Glomerular visceral epithelial cell (primary cell): Measurements from ENCODE around the gene PPP1R9B.

Experiments used
- DNase-seq: peaks from one replicate; pipeline ENCODE4 v3.0.0-alpha.2; 2016; ENCODE audit errors: extremely low spot score

The PPP1R9B gene, protein sequence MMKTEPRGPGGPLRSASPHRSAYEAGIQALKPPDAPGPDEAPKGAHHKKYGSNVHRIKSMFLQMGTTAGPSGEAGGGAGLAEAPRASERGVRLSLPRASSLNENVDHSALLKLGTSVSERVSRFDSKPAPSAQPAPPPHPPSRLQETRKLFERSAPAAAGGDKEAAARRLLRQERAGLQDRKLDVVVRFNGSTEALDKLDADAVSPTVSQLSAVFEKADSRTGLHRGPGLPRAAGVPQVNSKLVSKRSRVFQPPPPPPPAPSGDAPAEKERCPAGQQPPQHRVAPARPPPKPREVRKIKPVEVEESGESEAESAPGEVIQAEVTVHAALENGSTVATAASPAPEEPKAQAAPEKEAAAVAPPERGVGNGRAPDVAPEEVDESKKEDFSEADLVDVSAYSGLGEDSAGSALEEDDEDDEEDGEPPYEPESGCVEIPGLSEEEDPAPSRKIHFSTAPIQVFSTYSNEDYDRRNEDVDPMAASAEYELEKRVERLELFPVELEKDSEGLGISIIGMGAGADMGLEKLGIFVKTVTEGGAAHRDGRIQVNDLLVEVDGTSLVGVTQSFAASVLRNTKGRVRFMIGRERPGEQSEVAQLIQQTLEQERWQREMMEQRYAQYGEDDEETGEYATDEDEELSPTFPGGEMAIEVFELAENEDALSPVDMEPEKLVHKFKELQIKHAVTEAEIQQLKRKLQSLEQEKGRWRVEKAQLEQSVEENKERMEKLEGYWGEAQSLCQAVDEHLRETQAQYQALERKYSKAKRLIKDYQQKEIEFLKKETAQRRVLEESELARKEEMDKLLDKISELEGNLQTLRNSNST

DNA sequence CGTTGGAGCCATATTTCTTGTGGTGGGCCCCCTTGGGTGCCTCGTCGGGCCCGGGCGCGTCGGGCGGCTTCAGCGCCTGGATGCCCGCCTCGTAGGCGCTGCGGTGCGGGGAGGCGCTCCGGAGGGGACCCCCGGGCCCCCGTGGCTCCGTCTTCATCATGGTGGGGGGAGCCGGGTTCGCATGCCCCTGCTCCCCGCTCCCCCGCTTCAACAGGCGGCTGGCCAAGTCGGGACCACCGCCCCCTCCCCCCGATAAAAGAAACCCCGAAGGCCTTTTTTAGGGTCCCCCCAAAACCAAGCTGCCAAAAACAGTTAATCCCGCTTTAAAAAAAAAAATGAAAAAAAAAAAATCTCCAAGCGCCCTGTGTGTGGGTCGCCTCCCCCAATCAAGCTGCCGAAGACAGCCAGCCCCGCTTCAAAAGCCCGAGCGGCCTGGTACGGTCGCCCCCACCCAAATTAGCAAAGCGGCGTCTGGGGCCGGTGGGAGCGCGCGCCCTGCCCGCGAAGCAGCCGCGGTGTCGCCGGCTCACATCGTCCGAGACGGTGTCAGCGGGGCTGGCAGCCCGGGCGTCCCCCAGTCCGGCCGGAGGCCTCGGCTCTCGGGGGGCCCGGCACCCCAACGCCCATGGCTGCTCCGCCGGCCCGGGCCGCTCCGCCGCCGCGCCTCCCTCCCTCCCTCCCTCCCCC, at the start of gene PPP1R9B:
PPP1R9B (minus strand) TSS at position 324 of the 687 bp plus-strand sequence; CDS start at position 160, 164 bp downstream.
- DNase-seq = no peak

DNA sequence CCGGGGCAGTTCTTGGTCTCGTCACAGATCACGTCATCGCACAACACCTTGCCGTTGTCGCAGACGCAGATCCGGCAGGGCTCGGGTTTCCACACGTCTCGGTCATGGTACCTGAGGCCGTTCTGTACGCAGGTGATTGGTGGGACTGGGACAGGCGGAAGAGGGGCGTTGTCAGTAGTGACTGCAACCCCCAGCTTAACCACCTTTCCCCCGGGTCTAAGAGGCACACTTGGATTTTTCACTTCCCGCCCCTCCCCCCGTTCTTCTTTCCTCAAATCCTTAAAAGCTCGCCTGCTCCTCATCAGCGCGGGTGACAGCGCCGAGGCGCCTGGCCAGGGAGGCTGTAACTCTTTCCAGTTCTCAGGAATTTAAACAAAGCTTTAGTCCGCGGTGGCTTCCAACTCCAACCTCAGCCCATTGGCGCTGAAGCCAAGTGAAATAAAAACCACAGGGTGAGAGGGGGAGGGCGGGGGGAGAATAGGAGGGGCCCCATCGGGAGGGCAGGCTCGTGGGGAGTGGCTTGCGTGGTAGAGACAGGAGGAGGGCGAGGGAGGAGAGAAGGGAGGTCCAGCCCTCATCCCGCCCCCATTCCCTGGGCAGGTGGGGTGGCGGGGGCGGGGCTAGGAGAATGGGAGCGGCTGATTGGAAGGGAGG, 49.5 kb upstream of the PPP1R9B start:
- DNase-seq = peak; percentile 98

DNA sequence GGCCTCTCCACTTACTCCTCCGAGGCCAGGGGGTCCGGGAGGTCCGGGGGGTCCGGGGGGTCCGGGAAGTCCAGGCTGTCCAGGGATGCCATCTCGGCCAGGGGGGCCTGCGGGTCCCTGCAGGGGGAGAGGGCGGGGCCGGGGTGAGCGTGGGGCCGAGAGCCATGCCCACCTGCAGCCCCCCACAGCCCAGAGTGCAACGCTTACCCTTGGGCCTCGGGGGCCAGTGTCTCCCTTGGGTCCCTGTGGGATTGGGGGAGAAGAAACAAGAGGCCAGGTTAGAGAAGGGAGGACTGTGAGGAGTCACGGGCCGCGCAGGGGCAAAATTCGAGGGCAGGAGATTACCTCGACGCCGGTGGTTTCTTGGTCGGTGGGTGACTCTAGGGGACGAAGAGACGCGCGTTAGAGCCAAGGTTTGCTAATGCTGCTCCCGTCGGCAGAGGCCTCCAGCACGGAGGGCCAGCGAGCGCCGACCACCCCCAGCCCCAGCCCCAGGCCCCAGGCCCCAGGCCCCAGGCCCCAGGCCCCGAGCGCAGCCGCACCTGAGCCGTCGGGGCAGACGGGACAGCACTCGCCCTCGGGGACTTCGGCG, 48.8 kb upstream of the PPP1R9B start:
- DNase-seq = no peak

DNA sequence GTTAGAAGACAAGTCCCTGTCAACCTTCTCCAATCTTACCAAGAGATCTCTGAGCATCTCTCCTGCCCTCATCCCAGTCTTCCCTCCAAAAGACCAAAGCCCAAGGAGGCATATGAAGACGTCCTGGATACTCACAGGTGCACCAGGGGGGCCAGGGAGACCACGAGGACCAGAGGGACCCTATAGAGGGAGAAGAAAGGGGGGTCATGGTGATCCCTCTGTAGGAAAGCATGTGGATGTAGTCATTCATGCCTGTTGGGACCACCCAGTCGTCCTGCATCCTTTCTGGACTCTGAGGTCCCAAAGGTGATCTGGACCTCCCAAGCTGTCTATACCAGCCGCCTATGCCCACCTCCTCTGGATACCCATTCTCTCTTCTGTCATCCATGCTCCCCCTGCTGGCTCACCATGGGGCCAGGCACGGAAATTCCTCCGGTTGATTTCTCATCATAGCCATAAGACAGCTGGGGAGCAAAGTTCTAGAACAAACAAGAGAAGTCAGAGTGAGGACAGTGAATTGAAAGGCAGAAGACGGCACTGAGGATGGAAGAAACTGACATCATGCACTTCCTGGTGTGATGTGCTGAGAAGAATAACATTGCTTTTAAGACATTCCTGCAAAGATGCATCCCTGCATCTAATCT, 47.7 kb upstream of the PPP1R9B start:
- peak; percentile 75 for DNase-seq

DNA sequence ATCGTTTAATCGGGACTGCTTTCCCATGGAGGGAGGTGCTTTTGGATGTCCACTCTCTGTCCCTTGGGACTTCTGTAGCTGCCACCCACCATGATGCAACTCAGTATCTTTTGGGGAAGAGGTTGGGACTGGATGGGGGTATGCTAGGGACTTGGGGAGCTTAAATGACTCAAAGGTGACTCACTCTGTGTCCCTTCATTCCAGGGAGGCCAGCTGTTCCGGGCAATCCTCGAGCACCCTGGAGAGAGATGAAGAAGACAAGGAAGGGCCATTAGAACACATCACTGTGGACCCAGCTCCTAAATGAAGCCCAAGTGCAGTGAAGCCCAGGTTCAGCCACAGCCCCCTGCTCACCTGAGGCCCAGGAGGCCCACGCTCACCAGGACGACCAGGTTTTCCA, 46.3 kb upstream of the PPP1R9B start:
- DNase-seq = no peak

DNA sequence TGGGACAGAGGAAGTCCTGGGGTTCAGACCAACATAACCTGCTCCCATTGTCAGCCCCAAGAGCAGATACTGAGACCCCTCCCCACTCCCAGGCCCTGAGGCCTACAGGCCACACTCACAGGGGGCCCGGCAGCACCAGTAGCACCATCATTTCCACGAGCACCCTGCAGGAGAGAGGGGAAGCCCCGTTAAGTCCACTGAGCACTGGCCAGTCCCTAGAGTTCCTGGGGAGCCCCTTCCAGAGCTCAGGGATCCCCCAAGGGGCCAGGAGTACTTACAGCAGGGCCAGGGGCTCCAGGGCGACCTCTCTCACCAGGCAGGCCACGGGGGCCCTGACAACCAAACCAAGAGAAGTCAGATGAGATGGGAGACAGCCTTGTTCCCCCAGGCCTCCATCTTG, 45.6 kb upstream of the PPP1R9B start:
- no peak for DNase-seq

DNA sequence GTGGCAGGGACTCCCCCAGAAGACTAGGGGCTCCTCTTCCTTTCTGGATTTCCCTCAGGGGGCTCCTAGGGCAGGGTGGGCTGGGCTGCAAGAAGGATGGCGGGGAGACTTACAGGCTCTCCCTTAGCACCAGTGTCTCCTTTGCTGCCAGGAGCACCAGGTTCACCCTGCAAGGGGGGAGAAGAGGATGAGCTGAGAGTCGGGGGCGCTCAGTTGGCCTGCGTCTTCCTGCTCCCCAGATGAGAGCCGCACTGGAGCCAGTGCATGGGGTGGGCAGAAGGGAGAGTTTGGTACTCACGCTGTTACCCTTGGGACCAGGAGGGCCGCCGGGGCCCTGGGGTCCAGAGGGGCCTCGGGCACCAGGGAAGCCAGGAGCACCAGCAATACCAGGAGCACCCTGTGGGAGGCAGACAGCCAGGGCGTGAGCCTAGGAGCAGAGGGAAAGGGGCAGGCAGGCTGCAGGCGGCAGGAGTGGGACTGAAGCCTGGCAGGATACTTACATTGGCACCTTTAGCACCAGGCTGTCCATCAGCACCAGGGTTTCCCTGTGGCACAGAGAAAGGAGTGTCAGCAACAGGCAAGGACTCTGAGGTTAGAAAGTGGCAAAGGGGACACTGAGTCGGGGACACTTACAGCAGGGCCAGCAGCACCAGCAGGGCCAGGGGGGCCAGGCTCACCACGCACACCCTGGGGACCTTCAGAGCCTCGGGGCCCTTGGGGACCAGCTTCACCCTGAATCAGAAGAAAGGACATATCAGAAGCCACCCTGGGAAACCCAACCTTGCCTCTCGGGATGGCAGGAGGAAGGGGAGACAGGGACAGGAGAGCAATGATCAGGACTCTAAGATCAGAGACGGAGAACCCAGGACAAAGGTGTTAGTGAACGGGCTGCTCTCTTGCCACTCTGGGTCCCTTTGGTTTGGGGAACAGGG, 44.7 kb upstream of the PPP1R9B start:
- no peak for DNase-seq

DNA sequence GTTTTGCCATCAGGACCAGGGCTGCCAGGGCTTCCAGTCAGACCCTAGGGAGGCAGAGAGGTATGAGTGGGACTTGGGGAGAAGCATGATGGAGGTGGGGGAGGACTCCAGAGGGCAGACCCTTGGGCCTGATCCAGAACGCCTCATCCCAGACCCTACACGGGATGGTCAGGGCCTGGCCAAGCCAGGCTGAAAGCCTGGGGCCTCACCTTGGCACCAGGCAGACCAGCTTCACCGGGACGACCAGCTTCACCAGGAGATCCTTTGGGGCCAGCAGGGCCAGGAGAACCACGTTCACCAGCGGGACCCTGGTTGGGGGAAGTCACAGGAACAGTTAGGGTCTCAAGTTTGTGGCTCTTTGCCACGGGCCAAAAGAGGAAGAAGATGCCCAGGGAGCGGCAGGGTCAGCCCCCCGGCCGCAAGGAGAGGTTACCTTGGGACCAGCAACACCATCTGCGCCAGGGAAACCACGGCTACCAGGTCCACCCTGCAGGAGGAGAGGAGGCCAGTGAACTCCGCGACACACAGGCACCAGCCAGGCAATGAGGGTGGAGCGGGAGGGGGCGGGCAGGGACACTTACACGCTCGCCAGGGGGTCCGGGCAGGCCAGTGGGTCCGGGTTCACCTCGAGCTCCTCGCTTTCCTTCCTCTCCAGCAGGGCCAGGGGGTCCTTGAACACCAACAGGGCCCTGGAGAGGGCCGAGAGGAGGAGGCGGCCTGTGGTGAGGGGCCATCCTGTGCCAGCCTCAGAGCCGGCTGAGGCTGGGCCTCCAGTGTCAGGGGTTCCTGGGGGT, 43.9 kb upstream of the PPP1R9B start:
- no peak for DNase-seq

DNA sequence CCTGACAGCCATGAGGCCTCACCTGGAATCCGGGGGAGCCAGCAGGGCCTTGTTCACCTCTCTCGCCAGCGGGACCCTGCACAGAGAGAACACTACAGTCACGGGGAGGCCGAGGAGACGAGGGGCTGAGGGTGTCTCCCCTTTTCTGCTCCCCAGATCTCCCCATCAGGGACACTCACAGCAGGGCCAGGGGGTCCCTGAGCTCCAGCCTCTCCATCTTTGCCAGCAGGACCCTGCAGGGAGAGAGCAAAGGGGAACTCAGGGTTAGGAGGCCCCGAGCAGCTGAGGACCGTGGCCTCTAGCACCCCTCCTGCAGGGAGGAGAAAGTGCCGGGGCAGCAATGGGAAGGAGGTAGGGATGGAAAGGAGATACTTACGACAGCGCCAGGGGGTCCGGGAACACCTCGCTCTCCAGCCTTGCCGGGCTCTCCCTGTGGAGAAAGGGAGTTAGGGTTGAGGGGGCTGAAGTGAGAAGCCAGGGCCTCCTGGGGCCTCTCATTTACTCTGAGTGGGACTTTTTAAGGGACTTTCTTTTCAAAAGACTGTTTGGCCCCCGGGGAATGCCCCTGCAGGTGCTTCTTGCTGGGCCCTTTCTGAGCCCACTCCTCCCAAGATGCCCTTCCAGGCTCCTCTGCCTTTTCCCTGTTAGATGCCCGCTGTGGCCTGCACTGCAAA, 42.3 kb upstream of the PPP1R9B start:
- DNase-seq = no peak

DNA sequence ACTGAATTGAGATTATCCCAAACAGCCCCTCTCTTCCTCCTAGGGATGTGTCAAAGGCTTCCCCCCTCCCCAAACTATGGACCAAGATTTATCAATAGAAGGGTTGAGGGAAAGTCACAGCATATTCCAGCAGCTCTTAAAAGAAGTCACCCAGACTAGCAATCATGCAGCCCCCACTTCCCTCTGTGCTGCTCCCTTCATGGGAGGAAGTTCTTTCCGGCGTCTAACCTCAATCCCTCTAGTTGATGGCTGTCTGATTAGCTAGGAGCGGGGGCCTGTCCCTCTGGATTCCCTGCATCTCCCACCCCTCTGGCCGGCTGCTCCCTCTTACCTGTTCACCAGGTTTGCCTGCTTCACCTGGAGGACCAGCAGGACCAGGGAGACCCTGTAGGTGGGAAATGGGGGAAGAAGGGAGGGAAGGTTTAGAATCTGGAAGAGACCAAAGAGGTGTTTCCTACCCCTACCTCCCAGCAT, 41.7 kb upstream of the PPP1R9B start:
- DNase-seq = no peak

DNA sequence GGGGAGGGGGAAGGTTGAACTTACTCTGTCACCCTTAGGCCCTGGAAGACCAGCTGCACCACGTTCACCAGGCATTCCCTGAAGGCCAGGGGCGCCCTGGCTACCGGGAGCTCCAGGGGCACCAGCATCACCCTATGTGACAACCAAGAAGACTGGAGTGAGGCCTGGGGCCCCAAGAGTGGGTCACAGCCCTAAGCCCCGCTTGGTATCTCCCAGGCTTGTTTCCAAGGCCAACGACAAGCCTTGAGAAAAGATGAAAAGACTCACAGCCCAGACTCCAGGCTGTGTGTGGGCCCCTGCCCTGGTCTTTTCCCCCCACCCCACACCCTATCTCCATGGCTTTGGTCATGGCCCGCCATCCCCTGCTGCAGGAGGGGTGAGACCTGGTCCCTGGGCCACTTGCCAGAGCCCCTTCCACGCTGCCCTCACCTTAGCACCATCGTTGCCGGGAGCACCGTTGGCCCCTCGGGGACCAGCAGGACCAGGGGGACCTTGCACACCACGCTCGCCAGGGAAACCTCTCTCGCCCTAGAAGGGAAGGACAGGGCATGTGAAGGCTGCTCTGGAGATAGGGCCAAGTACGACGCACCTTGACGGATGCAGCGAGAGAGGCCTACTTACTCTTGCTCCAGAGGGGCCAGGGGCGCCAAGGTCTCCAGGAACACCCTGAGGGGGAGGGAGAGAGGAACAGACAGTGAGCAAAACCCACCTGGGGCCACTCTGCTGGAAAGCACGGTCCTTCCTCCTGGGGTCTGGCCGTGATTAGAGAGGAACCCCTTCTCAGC, 41.1 kb upstream of the PPP1R9B start:
- no peak for DNase-seq

DNA sequence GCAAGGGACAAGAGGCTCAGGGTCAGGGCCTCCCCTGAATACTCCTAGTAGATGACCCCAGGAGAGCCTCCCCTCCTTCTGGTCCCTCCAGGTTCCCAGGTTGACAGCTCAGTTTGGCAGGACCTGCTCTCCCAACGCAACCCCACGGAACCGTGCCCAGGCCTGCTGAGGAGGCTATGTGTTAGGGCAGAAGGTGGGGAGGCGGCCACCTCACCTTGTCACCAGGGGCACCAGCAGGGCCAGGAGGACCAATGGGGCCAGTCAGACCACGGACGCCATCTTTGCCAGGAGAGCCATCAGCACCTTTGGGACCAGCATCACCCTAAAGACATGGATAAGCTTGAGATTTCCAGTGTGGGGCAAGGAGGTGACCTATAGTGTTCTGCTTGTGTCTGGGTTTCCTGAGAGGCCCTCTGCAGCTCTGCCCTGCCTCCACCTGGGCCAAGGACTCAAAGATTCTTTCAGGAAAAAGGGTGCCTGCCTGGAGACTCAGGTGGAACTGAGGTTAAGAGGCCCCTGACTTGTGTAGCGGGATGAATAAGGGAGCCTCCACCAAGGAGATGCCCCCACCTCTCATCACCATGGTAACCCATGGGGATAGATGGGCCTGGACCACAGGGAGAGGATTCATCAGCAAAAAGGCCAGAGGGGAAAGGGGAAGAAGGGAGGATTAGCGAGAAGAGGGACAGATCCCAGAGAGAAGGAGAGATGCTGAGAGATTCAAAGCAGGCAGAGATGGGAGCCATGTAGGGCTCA, 40.3 kb upstream of the PPP1R9B start:
- no peak for DNase-seq

DNA sequence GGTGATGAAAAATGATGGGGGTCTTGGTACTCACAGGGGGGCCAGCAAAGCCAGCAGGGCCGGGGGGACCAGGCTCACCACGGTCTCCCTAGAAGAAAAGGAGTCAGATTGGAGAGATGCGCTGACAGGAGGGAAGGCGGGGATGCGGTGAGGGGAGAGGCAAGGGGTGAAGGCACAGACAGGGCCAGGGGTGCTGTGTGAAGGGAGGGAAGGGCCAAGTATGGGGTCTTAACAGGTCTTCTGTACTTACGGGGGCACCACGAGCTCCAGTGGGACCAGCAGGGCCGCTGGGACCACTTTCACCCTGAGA, 39.8 kb upstream of the PPP1R9B start:
- no peak for DNase-seq

DNA sequence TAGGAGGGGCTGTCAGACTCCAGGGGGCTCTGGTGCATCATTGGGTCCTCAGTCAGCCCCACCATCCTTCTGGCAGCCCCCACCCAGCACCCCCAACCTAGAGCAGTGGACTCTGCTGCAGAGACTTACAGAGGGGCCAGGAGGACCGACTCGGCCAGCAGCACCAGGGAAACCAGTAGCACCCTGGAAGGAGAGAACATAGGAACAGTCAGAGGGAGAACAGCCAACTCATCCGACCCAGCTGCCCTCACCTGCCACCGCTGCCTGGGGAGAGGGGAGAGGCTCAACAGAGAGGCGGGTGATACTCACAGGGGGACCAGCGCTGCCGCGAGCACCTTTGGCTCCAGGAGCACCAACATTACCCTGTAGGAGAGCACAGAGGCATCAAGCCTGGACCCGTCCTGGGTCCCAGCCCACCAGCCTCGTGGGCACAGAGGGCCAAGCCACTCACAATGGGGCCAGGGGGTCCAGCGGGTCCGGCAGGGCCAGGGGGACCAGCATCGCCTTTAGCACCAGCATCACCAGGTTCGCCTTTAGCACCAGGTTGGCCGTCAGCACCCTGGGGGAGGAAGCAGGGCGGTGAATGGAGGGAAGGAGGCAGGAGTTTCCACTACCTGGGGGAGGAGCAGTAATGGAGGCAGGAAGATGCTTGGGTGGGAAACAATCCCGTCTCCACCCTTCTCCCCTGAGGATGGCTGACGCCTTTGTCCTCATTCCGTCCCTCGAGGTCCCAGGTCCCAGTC, 39.2 kb upstream of the PPP1R9B start:
- no peak for DNase-seq

DNA sequence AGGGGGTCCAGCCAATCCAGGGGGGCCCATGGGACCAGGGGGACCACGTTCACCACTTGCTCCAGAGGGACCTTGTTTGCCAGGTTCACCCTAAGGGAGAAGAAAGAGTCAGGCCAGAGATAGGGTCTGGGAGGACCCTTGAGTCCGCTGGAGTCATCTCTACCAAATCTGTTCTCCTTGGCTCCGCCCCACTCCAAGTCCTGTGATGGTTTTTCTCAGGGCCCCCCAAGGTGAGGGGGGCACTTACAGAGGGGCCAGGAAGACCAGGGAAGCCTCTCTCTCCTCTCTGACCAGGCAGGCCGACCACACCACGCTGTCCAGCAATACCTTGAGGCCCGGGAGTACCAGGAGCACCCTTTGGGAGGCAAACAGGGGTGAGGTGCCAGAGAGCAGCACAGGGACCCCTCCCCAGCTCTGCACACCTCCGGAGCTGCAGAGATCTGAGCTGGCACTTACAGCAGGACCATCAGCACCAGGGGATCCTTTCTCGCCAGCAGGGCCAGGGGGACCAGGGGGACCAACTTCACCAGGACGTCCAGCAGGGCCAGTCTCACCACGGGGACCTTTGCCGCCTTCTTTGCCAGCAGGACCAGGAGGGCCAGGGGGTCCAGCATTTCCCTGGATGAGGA, 38.6 kb upstream of the PPP1R9B start:
- DNase-seq = no peak

DNA sequence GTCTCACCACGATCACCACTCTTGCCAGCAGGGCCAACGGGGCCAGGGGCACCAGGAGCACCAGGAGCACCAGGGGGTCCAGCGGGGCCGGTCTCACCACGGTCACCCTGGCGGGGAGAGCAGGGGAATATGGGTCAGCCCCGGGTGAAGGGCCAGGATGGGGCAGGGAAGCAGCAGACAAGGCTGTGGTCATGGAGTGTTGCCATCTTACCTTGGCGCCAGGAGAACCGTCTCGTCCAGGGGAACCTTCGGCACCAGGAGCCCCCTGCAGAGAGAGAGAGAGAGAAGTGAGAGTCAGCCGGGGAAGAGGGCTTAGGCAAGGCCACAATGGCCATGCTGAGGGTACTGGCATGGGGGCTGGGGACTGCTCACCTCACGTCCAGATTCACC, 38.0 kb upstream of the PPP1R9B start:
- DNase-seq = no peak
